GM18520 (cell line): ENCODE measurements around the gene PPP1R3E.

Experiments
- ATAC-seq: cut with Tn5 transposase; IDR thresholded peaks from one replicate; pipeline ENCODE4 v1.9.1; 2021; ENCODE audit not compliant: unreplicated experiment

PPP1R3E gene

DNA sequence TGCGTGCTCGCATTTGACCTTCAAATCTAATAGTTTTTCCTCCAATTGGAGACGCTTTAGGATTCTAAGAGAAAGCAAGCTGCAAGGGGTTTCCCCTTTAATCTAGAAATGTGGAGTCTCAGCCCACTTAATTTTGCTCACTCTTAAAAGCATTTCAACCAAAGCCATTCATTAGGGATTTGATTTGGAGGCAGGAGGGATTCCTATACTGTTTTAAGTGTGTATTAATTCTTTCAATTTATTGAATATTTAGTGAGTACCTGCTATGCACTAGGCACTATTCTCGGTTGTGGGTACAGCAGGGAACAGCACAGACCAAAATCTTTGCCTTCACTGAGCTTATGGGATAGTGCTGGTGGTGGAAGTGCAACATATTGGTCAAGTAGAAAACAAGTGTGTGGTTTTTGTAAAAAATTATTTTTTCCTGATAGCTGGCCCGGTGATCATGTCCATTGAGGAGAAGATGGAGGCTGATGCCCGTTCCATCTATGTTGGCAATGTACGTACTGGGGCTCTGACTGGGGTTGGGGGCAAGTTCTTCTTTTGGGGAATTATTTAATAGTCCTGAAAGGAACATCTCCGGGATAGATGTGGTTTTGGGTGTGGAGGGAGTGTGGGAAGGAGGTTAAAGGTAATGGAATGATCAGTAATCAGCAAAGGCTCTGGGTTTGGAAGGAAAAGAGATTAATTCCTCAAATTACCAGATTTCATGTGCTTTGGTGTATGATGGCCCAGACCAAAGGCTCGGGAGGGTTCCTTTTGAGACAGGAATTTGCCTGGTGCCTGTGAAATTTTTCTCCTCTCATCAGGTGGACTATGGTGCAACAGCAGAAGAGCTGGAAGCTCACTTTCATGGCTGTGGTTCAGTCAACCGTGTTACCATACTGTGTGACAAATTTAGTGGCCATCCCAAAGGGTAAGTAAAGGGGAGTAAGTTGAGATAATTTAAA, 20.2 kb upstream of the PPP1R3E start:
- no peak for ATAC-seq

DNA sequence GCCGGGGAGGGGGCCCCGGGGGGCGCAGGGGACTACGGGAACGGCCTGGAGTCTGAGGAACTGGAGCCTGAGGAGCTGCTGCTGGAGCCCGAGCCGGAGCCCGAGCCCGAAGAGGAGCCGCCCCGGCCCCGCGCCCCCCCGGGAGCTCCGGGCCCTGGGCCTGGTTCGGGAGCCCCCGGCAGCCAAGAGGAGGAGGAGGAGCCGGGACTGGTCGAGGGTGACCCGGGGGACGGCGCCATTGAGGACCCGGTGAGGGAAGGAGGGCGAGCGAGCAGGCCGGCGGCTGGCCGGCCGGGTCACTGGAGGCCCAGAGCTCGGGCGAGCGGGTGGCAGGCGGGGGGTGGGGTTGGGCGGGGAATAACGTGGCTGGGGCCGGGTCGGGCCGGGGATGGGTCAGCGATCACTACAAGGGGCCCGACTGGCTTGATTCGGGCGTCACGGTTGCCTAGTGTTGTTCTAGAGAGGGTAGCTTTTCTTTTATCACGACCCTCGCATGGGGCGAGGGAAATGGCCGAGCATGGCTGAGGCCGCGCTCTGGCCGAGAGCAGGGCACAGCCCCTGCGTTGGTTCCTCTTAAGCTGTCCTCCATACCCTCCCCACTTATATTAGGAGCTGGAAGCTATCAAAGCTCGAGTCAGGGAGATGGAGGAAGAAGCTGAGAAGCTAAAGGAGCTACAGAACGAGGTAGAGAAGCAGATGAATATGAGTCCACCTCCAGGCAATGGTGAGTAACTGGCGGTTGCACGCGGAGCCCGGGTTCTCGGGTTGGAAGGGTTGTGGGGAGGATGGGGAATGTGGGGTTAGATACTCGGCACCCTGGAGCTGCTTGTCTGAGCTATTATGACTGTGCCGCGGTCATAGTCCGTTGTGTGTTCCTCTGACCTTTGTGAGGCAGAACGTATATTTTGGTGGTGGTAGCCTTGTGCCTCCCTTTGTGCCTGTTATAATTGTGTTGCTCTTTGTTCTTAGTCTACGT, 19.2 kb upstream of the PPP1R3E start:
- ATAC-seq, result peak; percentile 1

DNA sequence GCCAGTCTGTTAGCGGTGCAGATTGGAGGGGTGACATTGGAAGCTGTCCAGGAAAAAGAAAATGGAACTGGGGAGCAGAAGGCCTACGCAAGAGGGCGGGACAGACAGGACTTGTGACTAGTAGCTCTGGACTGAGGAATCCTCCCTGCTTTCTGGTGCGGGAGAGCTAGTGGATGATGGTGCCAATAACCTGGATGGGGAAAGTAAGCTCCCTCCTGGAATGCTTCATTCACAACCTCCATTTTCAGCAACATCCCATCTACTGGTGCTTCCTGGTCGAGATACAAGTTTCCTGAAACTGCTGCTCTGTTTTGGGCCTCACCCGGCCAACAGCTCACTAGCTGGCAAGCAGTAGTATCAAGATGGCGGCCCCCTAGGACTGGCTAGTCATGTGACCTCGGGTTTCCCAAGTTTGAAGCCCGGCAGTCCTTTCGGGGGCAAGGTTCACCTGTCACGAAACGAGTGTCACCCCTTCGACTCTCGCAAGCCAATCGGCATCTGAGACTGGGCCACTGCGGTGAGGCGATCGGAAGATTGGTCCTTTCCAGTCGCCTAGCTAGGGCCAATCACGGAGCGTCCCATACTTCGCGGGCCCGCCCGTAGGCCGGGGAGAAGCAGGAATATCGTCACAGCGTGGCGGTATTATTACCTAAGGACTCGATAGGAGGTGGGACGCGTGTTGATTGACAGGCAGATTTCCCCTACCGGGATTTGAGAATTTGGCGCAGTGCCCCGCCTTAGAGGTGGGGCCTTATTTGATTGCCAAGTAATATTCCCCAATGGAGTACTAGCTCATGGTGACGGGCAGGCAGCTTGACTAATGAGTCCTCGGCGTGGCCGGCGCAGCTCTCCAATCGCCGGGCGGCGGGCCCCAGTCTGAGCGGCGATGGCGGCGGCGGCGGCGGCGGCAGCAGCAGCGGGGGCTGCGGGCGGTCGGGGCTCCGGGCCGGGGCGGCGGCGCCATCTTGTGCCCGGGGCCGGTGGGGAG, 18.2 kb upstream of the PPP1R3E start, which contains the start of gene PABPN1:
Gene PABPN1 (plus strand): TSS at position 874 of the 988 bp plus-strand sequence. CDS start 13 bp downstream, at position 887.
- ATAC-seq, result peak; percentile 91

DNA sequence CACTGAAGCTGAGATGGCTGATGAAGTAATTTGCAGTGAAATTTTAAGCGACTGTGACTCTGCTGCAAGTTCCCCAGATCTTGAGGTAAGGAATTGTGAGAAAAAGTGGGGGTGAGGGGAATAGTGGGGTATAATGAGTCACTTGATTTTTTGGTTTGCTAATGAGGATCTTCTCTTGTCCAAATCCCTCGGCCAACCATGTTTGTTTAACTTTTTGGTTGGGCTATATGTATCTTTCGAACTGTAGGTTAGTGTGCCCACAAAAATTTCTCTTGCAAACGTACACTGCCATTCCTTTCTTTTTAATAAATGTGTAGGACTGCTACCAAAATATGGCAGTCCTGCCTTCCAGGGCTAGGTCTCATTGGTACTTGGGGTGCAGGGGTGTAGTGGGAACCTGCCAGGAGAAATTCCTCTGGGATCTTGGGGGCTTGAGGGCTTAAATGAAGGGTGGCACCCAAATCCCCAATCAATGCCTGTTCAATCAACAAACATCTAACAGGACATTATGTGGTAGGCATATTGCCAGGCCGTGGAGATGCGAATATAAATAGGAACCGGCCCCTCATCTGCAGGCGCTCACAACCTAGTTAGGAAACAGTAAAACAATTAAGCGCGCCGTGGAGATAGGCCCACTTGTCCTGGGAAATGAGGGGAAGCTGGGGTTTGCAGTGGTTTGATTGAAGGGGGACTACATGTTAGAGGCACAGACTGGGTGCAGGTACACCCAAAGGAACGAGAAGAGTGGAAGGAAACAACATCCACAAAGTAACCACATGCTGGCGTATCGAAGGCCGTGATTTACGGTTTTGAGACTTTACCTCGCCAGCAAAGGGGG, 17.3 kb upstream of the PPP1R3E start:
- ATAC-seq, result no peak

DNA sequence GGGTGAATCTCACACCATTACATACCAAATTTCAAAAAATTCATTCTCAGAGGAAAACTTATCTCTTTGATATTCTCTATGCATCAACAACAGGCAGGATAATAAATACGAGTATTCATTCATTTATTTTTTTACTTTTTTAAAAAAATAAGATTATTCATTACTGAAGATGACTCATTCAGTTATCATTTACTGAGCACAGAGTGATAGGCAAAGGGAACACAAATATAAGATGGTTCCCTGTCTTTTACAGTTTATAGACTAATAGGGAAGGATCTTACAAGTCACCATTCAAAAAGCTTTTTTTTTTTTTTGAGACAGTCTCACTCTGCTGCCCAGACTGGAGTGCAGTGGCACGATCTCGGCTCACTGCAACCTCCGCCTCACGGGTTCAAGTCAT, 13.6 kb upstream of the PPP1R3E start:
- no peak for ATAC-seq

DNA sequence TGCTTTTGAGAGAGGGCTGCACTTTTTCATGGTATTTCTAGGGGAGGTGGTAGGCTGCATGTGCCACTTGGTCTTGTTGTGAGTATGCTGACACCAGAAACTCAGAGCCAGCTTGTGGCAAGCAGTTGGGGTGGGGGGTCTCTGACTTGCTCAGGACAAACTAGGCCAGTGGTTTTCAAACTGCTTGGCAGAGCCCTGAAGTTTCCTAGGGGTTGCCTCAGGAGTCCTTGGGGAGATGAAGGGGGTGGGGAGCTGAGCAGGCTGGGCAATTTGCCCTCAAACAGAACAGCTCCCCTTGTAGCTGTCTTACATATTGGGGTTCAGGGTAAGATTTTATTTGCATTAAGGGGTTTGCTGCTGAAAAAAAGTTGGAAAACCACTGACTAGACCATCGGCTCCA, 7.9 kb upstream of the PPP1R3E start:
- no peak for ATAC-seq

DNA sequence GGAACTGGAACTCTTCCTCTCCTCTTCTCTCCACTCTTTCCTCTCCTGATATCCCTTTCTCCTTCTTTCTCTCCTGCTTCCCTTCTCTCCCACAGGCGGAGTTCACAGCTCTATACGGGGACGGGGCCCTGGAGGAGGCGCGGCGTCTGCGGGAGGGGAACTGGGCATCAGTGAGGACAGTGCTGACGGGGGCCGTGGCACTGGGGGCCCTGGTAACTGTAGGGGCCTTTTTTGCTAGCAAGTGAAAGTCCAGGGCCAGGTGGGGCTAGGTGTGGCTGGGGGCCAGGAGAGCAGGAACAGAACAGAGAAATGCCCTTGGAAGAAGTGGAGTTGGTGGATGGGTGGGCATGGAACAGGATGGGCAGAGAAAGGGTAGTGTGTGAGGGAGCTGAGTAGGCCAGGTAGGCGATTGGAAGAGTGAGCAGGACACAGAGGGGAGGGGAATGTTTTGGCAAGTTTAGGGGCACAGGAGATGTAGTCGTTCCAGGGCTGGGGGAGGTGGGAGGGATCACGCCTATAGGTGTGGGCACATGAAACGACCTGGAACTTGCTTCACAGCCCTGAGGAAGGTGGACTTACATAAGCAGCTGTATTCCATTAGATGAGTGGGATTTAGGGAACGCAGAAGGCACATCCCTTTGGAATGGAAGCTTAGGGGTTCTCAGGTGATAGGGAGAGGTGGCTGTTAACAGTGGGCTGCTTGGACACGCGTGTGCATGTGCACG, 6.2 kb upstream of the PPP1R3E start:
- ATAC-seq, result no peak

DNA sequence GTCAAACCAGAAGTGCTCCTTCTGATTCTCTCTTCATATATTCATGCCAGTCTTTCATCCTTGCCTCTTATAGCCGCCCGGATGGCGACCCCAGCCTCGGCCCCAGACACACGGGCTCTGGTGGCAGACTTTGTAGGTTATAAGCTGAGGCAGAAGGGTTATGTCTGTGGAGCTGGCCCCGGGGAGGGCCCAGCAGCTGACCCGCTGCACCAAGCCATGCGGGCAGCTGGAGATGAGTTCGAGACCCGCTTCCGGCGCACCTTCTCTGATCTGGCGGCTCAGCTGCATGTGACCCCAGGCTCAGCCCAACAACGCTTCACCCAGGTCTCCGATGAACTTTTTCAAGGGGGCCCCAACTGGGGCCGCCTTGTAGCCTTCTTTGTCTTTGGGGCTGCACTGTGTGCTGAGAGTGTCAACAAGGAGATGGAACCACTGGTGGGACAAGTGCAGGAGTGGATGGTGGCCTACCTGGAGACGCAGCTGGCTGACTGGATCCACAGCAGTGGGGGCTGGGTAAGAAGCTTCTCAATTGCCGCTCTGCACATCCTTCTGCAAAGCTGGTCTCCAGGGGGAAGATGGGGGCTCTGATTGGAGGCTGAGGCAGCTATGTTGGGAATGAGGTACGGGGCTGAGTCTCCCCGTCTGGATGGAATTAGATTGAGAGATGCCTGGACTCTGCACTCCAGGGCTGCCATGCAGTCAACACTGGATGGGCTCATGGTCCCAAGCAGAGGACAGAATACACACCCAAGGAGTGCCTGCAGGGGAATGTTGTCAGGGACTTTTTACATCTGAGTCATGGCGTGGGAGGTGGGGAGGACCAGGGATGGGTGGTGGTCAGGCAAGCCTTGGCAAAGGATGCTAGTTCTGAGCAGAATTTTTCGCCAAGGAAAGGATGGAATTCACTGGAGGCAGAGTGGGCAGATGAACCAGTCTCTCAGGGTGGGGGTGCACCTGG, 5.3 kb upstream of the PPP1R3E start:
- no peak for ATAC-seq

DNA sequence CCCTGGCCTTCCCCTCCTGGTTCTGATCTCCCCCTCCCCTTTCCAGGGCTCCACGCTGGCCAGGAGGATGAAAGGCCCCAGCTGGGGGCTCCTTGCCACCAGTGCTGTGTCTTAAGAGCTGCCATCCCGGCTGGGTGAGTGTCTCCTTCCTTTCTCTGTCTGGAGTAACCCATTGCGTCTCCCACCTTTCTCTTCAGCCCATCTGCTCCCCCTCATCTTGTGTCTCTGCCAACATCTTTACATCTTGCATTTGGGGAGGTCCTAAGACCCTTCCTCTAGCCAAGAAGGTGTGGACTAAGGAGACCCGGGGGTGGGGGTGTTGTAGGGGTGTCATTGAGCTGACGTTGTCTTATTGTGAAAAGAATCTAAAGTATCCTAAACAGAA, 4.5 kb upstream of the PPP1R3E start:
- ATAC-seq, result no peak

DNA sequence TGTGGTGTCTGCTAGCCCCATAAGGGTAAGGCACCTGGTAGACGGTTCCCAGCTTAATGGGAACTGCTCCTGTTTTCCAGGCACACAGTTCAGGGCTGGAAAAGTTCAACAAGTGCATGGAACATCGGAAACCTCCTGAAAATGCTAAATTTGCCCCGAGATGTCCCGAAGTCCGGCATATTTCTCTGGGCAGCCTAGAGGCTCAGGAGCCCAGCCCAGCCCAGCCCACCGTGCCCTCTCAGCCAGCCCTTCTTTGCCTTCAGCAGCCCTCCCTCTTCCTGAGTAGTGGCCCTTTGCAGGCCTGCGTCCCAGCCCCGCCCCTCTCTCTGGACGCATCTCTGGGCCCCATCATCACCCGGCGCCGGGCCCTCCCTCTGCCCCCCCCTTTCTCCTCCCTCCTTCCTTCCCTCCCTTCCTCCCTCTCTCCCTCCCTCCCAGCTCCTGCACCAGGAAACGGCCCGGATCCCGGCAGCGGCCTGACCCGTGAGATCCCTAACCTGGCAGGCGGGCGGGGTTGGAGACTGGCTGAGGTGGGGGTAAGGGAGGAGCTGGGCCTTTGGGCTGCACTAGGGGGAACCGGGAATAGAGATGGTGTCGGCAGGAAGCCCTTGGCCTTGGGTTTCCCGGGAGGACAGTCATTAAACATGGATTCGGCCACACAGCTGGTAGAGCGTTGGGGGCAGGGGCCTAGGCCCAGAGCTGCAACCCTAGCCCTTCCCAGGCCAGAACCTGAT, 3.9 kb upstream of the PPP1R3E start, which contains the start of gene BCL2L2:
Gene BCL2L2 (plus strand): TSS at position 422 of the 734 bp plus-strand sequence. CDS start 935 bp downstream, outside the sequence.
- ATAC-seq, result no peak

DNA sequence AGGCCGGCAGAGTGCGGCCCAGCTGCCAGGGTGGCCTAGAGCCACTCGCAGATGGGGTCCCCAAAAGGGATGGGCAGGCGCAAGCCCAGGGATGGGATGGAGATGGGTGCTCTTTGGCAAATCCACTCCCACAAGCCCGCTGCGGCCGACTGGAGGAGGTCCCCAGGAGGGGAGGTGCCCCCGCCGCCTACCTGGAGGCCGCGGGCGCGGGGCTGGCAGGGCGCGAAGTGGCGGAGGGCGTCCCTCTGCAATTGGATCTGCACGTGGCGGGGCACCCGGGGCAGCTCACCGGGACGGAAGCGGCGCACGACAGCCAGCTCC, 730 bp downstream of the PPP1R3E start:
- ATAC-seq, result no peak

DNA sequence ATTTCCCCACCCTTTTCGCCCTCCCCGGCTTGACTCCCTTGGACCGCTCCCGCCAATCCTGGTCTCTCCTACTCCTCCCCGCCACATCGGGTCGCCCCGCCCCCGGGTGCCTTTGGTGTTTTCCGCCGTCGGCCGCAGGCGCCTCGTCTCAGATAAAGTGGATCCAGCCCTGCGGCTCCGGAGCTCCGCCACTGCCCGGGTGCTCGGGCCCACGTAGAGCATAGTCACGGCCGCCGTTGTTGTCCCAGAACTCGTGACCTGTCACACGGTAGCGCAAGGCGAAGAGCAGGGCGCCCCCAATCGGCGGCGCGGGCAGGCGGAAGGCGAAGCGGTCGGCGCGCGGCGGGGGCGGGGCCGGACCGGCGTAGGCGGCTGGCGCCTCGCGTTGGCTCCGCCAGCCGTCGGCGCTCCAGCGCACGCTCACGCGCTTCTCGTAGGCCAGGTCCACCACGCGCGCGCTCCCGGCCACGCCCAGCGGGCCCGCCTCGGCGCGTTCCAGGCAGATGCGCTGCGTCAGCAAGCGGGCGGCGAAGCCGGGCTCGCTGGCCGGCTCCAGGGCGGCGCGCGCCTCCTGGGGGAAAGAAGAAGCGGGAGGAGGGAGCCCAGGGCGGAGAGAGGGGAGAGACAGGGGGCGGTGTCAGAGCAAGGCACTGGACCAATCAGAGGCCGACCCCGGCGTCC, 1.2 kb downstream of the PPP1R3E start:
- peak; percentile 78 for ATAC-seq

DNA sequence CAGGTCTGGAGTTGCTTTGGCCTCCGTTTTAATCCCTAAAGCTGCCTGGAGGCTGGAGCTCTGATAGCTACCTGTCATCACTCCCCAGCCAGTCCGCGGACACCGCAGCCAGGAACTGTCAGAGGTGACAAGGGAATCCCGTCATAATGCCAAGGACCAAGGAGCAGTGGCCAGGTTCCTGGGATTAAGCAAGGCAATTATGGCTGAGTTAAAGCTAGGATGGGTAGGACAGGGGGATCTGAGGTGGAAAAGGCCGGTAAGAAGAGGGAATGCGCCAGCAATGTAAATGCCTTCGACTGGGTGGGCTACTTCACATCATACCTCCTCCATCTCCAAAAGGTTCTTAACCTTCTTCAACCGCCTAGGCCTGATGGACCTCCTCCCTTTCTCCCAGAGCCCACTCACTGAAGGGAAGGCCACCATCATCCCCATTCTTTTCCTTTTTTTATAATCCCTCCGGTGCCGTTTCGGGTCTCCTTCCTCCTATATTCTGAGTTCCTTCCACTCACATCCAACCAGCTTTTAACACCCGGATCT, 1.9 kb downstream of the PPP1R3E start:
- no peak for ATAC-seq

DNA sequence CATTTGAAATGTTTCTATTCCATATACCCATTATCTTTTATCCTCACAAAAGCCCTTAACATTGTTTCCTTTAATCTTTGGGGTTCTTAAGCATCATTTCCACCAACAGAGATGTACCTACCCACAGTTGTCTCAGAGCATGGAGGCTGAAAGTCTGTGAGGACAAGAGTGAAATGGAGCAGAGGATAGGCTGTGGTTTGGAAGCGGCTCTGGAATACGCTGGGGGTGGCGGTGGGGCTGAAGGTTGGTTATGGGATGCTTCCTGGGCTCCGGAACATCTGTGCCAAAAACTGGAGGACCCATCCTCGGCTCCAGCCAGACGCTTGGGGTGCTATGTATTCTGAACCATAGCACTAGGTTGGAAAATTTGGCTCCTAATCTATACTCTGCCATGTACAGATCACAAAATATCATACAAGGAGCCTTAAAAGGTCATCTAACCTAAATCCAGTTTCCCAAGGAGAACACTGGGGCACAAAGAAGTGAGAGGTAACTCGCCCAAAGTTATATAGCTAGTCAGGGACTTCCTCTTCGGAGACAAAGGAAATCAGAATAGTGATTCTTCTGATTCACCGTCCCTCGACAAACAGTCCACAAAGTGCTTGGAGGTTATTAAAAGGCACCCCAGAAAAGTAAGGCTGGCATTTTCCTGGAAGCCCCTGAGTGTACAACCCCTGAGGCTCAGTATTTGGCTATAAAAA, 2.5 kb downstream of the PPP1R3E start:
- ATAC-seq, result no peak

DNA sequence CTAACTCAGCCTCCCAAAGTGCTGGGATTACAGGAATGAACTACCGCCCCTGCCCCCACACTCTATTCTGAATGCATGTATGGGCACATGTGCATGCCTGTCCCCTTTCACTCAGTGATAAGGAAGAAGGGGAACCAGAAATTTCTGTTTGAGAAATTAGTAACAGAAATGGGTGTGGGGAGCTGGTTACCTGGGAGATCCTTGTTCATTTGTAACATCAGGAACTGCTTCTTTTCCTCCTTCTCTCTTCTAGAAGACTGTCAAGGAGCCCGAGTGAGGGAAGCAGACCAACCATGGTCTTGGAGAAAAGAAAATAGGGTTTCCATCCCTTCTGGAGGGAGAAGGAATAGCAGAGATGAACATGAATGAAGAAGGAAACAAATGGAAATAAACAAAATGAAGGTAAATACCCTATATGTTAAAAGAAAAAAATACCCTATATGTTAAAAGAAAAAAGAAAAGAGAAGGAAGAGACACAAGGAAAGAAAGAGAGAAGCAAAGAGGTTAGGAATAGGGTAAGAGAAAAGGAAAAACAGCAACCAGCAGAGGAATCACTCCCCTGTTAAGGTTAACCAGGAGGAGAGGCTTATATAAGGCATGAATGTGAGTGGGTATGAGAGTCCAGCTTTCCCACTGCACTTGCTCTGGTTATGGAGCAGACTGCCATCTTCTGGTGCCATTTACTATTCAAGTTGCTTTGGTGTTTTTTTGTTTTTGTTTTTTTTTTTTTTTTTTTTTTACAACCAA, 3.3 kb downstream of the PPP1R3E start:
- ATAC-seq, result no peak
